ENCODE data around the gene THSD4.
A peak's percentile ranks its signal among the peaks of the same experiment; 100 is the strongest.
"Not testable (repeated sequence)": the region's sequence is repeated elsewhere in the genome, so short reads cannot be mapped to it uniquely, and the experiment has no call there.

THSD4 gene

DNA sequence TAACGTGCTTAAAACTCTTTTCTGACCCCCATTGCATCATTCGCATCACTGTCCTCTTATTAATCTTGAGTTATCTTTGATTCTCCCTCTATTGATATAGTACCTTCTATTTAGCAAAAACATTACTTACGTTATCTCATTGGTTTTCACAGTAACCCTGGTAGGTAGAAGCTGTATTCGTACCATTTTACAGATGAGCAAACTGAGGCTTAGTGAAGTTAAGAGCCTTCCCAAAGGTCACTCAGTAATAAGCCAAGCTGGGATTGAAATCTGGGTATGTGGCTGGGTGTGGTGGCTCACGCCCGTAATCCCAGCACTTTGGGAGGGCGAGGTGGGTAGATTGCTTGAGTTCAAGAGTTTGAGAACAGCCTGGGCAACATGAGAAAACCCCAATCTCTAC lies 244.0 kb downstream of the THSD4 start:
- no peak for DNase-seq

DNA sequence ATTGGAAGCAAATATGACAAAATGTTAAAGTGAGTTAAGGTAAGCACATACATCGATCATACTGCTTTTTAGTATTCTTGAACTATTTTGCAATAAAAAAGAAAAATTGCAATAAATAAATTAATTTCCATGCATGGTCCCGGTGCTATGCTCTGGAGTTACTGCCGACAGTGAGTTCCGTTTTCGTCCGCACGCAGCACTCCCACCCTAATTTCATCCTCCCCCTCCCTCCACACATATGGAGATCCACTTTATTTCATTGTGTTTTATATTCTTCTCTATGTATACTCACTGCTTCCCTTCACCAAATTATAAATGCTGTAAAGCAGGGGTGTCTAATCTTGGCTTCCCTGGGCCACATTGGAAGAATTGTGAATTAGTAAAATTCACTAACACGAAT lies 247.3 kb downstream of the THSD4 start:
- DNase-seq, result no peak

DNA sequence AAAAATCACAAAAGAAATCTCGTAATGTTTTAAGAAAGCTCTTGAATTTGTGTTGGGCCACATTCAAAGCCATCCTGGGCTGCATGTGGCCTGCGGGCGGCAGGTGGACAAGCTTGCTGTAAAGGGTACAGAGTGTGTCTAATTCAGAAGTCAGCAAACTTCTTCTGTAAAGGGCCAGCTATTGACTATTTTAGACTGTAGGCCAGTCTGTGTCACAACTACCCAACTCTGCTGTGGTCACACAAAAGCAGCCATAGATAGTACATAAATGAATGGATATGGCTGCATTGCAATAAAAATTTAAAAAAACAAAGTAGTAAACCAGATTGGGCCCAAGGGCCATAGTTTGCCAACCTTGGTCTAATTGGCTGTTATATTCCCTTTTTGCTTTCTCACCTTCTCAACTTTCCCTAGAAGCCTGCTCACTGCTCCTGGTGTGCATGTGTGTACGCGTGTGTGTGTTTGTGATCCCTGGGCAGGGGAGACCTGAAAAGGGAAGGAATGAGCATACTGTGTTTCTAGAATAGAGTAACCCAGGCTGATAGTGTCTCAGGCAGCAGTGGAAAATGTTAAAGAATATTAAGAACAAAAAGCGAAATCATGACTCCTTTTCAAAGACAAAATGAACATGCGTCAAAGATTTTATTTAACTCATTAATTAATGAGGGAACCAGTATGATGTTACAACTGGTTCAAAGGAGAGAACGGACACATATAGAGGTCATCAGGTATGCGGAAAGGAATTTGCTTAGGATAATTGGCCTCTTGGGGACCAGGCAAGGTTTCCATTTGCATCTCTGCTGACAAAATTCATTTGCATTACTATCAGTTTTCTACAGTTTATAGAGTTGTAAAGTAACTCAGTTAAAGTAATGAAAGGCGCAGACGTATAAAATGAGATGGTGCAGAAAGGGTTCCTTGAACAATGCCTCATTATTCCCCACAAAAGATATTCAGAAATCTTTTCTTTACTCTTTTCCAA lies 248.0 kb downstream of the THSD4 start:
- no peak for DNase-seq

DNA sequence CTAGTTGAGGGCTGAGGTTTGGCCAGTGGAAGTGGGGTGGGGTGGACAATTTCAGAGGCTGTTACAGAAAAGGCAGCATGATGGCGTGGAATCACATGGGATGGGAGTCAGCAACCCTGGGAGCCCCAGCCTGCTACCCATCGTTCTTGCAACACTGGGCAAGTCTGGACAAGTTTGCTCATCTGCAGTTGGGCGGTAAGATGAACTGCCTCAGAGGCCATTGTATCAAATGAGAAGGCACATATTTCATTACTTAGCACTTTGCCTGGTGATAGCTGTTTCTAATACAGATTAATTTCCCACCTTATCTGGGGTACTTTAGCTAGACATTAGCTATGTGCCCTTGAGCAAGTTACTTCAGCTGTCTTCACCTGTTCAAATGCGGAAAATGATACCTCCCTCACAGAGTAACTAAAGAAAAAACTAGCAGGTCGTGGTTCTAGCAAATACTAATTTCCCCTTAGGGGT lies 248.9 kb downstream of the THSD4 start:
- peak in 1 of 2 experiments; percentile 12 for DNase-seq

DNA sequence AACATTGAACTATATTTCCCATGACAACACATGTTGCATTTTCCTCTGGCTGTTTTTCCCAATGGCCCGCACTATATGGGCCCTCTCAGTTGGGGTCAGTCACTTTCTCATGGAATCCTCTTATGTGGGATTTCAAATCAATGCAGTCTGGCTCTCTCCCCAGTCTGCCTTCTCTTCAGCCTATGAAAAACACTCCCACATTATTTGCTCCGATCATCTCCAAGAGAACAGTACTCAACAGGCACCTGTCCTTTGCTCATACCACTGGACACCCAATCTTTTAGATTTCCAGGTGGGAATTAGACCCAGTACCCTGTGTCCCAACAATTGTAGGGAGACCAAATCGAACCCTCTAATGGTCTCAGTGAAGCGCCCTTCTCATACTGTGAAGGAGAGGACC lies 251.3 kb downstream of the THSD4 start:
- no peak for DNase-seq

DNA sequence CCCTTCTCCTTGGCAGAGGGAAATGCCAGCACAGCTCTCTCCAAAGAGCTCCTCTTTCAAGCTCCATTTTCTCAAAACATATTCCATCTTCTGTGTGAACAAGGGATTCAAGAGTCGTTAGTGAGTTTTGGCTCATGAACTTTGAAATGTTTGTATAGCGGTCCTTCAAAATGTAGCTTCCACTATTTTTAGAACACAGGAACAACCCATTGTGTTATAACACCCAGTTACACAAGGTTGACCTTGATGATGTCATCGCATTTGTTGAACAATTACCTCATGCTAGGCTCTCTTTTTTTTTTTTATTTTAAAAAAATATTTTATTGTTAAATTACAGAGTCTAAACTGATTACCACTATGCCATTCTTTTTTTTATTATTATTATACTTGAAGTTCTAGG lies 251.7 kb downstream of the THSD4 start:
- DNase-seq, result no peak

DNA sequence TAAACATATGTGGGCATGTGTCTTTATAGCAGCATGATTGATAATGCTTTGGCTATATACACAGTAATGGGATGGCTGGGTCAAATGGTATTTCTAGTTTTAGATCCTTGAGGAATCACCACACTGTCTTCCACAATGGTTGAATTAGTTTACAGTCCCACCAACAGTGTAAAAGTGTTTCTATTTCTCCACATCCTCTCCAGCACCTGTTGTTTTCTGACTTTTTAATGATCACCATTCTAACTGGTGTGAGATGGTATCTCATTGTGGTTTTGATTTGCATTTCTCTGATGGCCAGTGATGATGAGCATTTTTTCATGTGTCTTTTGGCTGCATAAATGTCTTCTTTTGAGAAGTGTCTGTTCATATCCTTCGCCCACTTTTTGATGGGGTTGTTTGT lies 252.5 kb downstream of the THSD4 start:
- not testable (repeated sequence) for DNase-seq

DNA sequence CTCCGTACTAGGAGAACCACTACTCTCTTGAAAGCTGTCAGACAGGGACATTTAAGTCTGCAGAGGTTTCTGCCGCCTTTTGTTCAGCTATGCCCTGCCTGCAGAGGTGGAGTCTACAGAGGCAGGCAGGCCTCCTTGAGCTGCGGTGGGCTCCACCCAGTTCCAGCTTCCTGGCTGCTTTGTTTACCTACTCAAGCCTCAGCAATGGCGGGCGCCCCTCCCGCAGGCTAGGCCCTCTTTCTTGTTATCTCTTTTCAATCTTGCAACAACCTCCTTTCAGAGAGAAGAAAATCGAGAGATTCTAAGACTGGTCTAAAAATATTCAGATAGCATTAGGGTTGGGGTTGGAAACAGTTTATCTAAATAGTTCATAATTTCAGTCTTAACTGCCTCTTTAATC lies 257.5 kb downstream of the THSD4 start:
- DNase-seq, result not testable (repeated sequence)

DNA sequence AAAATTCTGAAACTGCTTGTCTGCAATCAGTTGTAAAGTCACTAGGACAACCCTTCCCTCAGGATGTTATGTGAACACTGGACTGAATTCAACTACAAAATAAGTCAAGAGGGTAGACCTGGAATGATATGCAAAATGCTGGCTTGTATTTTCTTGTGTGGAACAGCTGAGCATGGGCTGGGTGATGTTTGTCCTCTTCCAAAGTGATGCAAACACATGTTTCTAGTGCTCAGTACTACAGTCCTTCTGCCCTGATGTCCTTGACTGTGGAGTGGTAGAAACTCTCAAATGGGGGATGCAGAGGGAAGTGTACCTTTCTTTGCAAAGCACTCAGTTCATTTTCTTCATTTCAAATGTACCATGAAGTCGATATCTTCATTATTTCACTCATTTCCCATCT lies 258.6 kb downstream of the THSD4 start:
- DNase-seq, result no peak

DNA sequence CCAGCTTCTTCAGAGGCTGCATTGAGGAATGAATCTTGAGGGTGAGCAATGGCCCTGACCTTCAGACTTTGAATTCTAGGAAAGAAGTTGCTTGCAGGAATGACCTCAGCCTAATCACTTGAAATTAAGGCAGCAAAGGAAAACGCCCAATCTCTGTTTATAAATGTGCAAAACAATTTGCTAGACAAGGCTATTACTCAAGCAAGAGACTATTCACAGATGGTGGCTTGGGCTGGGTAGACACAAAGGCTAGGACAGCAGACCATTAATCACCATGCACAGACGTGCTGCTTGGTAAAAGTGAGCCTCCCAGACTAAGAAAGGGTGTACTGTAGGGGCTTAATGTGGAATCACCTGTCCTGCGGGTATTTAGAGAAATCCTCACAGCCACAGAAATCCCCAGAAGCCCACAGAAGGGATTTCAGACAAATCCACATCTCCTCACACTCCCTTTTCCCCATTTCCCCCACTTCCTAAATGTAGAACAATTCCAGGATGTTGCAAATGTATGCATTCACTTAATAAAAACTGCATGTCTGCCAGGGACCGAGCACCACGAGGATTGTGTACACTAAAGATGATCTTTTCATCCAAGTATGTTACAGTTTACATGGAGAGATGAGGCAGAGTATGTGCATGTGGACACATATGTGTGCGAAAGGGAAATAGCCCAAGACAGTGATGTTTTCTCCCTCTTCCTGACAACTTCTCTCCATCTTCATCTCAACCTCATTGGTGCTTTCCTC lies 259.5 kb downstream of the THSD4 start:
- DNase-seq, result no peak

DNA sequence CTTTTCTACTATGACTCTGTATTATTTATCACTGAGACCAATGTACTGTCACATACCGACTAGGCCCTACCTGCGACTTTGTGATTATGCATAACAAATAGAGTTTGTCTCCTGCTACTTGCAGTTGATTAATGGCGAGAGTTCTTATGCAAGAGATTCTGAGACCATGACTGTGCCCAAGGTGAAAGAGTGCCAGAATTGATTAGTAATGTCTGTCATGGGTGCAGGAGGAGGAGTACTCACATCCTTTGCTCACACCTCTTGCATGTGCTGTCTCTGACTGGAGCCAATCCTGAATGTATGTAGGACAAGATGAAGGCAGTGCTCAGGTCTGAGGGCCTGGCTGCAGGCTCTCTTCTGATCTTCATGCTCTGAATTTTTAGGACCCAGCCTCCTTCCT lies 260.7 kb downstream of the THSD4 start:
- DNase-seq, result no peak

DNA sequence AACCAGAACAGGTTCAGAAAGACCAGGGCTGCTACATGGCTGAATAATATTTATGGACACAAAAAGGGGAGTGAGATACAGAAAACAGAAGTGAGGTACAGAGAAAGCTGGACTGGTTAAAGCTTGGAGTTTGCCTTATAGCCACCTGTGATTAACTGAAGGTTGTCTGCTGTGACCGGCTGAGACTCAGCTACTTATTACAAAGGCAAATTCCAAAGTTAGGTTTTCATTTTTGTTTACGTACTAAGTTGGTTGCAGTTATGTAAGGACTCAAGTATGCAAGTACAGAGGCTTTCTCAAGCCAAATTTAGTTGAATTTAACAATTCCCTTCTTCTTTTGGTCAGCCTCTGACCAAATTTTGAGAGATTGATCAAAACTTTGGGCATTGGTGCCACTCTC lies 264.6 kb downstream of the THSD4 start:
- DNase-seq, result no peak

DNA sequence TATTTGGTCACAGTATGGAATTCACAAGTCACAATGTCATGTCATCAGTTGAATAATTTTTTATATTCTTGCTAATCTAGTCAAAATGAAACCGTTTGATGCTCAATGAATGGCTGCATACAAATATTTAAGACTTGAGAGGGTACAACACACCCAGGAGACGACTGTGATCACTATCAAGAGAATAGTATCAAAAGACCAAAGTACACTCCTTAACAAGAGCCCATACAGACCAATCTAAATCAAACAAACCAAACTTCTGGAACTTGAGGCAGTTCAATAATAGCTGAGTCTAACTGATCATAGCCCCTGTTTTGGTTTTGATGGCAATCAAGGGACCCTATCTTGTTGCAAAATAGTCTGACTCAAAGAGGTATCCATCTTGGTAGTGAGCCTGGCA lies 265.1 kb downstream of the THSD4 start:
- DNase-seq, result no peak

DNA sequence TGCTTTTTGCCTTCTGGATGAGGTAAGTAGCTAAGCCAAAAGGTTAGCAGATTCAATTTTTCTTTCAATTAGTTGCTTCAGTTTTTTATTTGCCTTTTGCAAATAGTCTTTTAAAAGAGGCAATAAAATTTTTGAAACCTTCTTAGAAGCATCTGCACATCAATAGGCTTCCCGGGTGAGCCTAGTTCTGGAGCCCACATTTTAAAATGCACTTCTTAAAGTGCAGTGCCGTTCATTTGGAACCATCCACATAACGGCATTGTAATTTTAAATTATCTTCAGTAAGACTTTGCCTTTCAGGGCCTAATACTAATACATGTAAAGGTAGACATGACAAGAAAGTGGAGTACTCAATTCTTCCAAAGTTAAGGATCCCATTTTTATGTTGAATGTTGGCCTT lies 269.2 kb downstream of the THSD4 start:
- DNase-seq, result no peak

DNA sequence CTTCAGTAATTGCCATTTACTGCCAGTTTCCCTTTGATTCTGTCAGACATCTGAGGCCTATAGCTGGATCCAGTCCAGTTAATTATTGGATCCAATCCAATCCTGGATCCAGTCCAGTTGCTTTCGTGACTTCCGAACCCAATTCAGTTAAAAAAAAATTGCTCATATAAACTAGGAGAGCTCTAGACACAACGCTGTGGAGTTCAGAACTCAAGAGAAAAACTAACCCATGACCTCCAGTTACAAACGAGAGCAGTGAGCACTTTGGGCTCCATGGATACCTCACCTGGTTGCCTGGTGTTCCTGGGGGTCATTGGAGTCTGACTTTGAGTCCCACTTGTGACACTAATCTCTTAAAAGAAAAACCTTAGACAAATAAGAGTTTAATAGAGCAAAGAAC lies 269.8 kb downstream of the THSD4 start:
- peak in 1 of 2 experiments; percentile 54 for DNase-seq

DNA sequence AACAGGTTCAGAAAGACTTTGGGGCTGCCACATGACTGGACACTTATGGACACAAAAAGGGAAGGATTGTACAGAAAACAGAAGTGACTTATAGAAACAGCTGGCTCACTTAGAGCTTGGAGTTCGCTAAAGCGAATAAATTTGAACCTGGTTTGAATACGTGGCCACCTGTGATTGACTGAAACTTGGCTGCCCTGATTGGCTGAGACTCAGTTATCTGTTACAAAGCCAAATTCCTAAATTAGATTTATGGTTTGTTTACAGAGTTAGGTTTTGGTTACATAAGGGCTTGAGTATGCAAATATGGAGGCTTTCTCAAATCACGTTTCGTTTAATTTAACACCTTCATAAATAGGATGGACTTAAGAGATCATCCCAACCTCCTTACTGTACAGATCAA lies 270.2 kb downstream of the THSD4 start:
- no peak for DNase-seq

DNA sequence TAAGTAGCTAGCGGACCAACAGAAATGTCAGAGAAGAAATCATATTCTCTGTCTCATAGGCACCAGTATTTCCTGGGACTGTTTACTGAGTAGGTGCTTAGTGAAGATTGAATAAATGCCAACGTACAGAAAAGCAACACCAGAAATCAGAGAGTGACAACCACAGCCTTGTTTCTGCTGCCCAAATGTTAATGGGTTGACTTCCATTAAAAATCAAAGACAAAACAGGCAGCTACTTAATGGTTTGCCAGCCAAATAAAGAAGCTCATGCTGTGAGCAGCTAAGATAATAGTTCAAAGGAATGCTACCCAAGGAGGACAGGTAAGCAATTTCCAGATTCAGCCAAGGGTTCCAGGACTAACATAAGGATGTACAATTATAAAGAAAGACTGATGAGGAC lies 270.7 kb downstream of the THSD4 start:
- DNase-seq, result no peak

DNA sequence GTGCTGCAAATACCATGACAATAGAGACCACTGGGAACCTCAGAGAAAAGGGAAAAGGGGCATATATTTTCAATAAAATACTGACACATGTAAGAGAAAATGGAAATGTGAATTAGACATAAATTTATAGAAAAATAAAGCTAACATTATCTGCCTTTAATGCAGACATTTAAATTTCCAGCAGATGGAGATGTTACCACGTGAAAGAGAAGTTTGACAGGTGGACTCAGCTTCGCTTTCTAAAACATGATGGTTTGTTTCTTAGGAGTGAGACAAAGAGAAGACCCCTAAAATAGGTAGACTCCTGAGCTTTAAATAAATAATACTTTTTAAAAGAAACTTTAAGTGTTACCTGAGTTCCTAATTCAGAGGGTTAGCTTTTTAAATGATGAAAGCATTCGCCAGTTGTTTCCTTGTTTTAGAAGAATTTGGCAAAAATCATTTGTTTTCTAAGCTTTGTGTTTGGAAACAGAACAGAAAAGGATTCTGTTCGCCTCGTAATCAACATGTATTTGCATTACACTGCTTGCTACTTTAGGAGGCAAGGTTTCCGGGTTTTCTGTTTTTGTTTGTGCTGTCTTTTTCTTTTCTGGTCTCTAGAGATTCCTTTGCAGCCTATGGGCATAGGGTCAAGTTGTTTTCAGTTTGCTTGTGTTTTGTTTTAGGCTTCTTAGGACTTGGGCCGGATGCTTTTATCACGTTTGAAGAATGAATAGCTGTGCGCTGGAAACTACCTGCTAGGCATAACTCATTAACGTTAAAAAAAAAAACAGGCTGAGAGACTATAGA lies 271.4 kb downstream of the THSD4 start:
- peak; percentile 18 to 24 for DNase-seq

DNA sequence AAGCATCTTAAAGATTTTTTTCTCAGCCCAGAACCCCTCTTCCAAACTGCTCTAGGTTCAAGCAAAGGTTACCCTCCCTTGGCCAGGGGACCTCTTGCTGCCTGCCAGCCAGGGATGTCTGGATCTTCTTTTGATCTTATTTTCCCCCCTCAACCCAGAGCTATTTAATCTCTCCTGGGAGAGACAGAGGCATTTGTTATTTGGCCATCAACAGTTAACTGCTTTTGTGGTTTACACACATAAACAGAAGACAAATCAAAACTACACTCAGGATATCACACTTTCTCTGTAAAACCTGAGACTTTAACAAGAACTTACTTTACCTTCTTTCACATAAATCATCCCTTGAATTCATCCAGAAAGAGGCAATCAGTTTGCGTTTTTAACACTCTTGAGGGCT lies 272.5 kb downstream of the THSD4 start:
- no peak for DNase-seq

DNA sequence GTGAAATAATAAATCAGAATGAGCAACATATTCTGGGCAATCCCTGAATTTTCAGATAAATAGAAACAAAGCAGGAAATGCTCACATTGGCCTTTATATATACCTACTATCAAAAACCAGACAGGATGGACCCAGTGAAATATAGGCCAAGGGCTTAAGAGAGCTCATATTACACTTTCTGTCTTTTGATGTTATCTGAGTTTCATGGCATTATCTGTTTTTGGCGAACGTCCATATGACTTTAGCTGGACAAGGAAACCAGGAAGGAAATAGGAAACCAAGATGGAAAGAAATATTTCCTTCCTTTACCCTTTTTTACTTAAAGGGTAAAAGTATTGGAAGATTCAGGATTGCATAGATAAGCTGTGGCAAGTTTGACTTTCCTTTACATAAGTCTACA lies 274.8 kb downstream of the THSD4 start:
- no peak for DNase-seq

DNA sequence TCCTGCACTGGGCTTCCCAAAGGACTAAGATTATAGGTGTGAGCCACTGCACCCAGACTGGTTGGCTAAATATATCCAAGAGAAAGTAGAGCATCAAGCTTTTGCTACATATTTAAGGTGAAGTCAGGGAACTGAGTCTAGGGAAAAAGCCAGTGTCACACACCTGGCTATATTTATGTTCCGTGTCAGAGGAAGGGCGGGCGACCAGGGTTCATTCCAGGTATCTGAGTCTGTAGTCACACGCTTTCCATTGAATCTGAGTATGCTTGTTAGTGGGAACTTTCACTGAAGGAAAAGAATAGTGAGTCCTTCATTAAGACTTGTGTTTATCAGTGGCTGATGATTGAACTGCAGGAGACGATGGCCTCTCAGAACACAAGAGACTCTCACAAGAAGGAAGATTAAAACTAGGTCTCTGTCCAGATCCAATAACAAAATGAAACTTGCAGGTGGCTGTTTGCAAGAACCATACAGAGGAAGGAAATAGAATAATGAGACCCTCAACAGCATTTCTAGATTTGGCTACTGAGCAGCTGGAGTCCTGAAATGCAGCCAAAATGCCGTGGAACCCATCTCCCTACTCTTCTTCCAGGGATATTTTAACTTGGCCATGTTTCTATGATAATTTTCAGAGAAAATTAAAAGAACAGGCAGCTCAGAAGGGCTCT lies 276.3 kb downstream of the THSD4 start:
- DNase-seq, result no peak

DNA sequence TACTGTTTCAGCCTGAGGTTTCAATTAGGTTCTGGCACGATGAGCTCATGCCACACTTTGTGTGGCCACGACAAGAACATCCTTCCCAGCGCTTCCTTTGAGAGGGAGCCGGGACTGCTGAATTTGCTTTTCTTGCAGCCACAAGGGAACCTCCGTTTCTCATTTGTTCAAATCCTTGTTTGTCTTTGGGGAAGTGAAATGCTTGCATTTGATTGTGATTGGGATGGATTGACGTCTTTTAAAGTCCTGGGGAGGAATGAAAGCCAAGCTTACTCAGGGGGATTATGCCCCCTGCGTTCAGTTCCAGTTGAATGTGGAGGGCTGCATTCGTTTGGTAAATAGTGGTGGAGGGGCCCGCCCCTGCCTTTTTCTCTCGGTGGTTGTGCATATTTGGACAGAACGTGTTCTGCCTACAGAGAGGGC lies 277.6 kb downstream of the THSD4 start:
- no peak for DNase-seq

DNA sequence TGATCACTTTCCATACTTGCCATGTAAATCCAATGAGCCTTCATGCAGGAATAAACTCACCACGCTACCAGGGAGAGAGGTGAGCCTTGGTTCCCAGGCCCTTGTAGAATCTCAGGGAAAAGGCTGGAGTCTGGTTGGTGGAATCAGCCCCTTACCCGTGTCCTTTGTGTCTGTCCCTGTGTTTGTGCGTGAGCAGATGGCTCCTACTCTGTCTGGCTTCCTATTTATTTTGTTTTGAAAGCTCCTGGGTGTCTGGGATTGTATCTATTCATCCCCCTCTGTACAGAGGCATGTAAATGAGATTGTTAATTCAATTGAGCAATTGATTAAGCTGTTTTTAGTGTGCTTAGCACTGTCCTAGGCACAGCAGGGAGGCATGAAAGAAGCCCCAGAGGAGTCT lies 278.1 kb downstream of the THSD4 start:
- DNase-seq, result no peak

Measured in NCI-H2081 (cell line).